Measurements from ENCODE around the gene METTL8. TPM values are rescaled to one million over a fixed set of nuclear protein-coding genes. Genes with fewer than 3 reads are reported as not detected.

METTL8 gene
- total RNA-seq, 2 experiments from 2014 or later = 20.9 to 22.4 TPM

DNA sequence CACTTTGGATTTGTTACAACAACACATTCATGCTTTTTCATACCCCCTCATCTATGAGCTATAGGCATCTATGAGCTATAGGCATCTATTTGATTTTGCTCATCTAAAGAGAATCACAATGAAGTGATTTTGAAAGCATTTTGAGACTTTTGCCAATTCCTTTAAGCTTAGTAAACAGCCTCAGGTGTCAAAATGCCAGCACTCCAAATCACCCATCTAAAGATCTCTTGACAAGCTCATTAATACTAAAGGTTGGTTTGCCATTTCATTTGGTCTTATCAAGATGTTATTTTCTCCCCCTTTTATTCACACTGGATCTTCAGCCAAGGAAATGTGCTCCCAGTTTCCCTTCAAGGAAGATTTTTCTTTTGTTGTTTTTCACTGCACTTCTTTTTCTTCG lies 162.4 kb downstream of the METTL8 start:
- Mint-ChIP-seq H3K36me3 (ENCODE audit: low read depth) (no peaks in the 10 kb centered on the region), H3K27me3 (ENCODE audit: low read depth) (peaks cover 3% of the 10 kb centered on the region), H3K4me3 (no peak overlapping the region), H3K4me1 (ENCODE audit: low read depth) (no peaks in the 10 kb centered on the region), H3K9me3 (ENCODE audit: insufficient read depth) (no peaks in the 10 kb centered on the region), H3K27ac (no peak overlapping the region)
- ChIA-PET CTCF (interaction anchor here (0.7 to 1.1 kb wide), 2 partner anchors 13 to 185 kb away, joined by 3 to 4 read pairs; no protein-coding TSS in a partner anchor), POLR2A (no interaction called here)
- ATAC-seq (no peak), DNase-seq (no peak)

DNA sequence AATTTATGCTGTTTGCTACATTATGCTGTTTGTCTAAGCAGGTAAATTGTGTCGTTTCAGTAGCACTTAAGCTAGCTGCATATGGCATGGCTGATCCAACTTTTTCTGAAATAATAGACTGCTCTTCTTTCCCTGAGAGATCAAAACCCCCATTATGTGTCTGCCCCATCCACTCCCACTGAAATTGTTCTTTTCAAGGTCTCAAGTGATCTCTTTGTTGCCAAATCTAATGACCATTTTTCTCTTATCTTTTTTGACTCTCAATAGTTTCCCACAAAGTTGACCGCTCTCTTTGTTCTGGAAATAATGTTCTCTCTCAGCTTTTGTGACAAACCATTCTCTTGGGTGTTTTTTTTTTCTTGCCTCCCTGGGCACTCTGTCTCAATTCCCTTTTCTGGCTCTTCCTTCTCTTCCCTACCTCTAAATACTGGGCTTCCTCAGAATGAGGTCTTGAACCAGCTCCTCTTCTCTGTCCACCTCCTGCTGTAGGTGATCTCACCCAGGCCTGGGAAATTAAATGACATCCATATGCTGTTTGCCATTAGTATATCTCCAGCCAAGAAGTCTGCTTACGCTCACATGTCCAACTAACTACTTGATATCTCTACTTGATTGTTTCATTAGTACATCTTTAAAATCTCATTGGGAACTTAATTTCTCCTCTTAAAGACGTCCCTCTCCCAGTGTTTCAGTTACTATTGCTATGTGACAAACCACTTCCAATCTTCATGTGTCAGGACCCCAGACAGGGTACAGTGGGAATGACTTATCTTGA lies 165.7 kb downstream of the METTL8 start:
- peaks cover 3% of the 10 kb centered on the region for H3K27me3 Mint-ChIP-seq (ENCODE audit: low read depth)
- POLR2A ChIA-PET = no interaction called here
- no peaks in the 10 kb centered on the region for H3K9me3 Mint-ChIP-seq (ENCODE audit: insufficient read depth)
- ATAC-seq (no peak), DNase-seq (no peak)
- CTCF ChIA-PET = no interaction called here
- no peak overlapping the region for H3K27ac Mint-ChIP-seq
- no peak overlapping the region for H3K4me3 Mint-ChIP-seq
- H3K36me3 Mint-ChIP-seq (ENCODE audit: low read depth) = no peaks in the 10 kb centered on the region
- H3K4me1 Mint-ChIP-seq (ENCODE audit: low read depth) = no peaks in the 10 kb centered on the region

Other genes with a start within 250 kb of the METTL8 start
- 10 to 100 TPM; 15.9 to 17.5 TPM for gene DCAF17, start 236 bp upstream of the METTL8 start, total RNA-seq
- gene CYBRD1, start 88.5 kb upstream of the METTL8 start, total RNA-seq = 1 to 10 TPM; 1.2 to 1.4 TPM

All from activated CD8-positive, alpha-beta T cell treated with anti-CD3 and anti-CD28 coated beads, Interleukin-2, amount 10 ng/mL, durations not matched to agents 7 days and 5 days (primary cell).